ENCODE measurements around the gene DLX3. TPM values are rescaled to one million over a fixed set of nuclear protein-coding genes. Genes with fewer than 3 reads are reported as not detected.

DLX3 gene
- polyA plus RNA-seq, 1 donor, result 0.31 TPM

GRCh38 chr17:49972486-49973270, 22.3 kb downstream of the DLX3 start:
- no peak for DNase-seq

GRCh38 chr17:49971848-49972485, 23.1 kb downstream of the DLX3 start:
- DNase-seq, result no peak

- no peak for DNase-seq
Measured at GRCh38 chr17:49971199-49971847, 23.7 kb downstream of the DLX3 start.

- no peak for DNase-seq
Measured at GRCh38 chr17:49970498-49970897, 24.5 kb downstream of the DLX3 start.

- DNase-seq, result no peak
Measured at GRCh38 chr17:49969795-49970389, 25.1 kb downstream of the DLX3 start.

GRCh38 chr17:49969134-49969759, 25.8 kb downstream of the DLX3 start, which contains the start of gene DLX4:
Gene DLX4 (plus strand): TSS chr17:49969190. CDS start chr17:49969469, 279 bp downstream.
- no peak for DNase-seq

- peak; percentile 47 for DNase-seq
Measured at GRCh38 chr17:49968405-49969133, 26.5 kb downstream of the DLX3 start.

- DNase-seq, result no peak
Measured at GRCh38 chr17:49967621-49968404, 27.2 kb downstream of the DLX3 start.

GRCh38 chr17:49967205-49967604, 27.8 kb downstream of the DLX3 start:
- no peak for DNase-seq

GRCh38 chr17:49966767-49967166, 28.3 kb downstream of the DLX3 start:
- no peak for DNase-seq

- DNase-seq, result no peak
Measured at GRCh38 chr17:49965524-49965909, 29.5 kb downstream of the DLX3 start.

GRCh38 chr17:49964769-49965523, 30.1 kb downstream of the DLX3 start:
- no peak for DNase-seq

GRCh38 chr17:49964303-49964768, 30.7 kb downstream of the DLX3 start:
- DNase-seq, result no peak

GRCh38 chr17:49963626-49964302, 31.3 kb downstream of the DLX3 start:
- DNase-seq, result peak; percentile 15

- no peak for DNase-seq
Measured at GRCh38 chr17:49963309-49963625, 31.8 kb downstream of the DLX3 start.

- no peak for DNase-seq
Measured at GRCh38 chr17:49962599-49963308, 32.3 kb downstream of the DLX3 start.

GRCh38 chr17:49959183-49959935, 35.7 kb downstream of the DLX3 start:
- DNase-seq, result no peak

- DNase-seq, result no peak
Measured at GRCh38 chr17:49958723-49959122, 36.3 kb downstream of the DLX3 start.
